Upper lobe of right lung (tissue), 1 donor: ENCODE results near the gene TMEM213. TPM values are rescaled to one million over a fixed set of nuclear protein-coding genes. Genes with fewer than 3 reads are reported as not detected.

Source experiments
- ATAC-seq: fragments of 200-7000 bp; cut with Tn5 transposase; one replicate; pipeline ENCODE4 v1.9.1; 2020; ENCODE audit warnings: mild to moderate bottlenecking, moderate library complexity
- DNase-seq: peaks from one replicate; pipeline ENCODE4 v3.0.0-alpha.2; 2020
- H3K27ac ChIP-seq: fragments of 200-600 bp; one replicate; pipeline ENCODE4 v1.8.0; 2022
- H3K27me3 ChIP-seq: fragments of 200-600 bp; one replicate; pipeline ENCODE4 v1.8.0; 2022; ENCODE audit warnings: mild to moderate bottlenecking
- H3K36me3 ChIP-seq: fragments of 200-600 bp; one replicate; pipeline ENCODE4 v1.8.0; 2022
- H3K4me1 ChIP-seq: fragments of 200-600 bp; one replicate; pipeline ENCODE4 v1.8.0; 2022
- H3K4me3 ChIP-seq: fragments of 200-600 bp; one replicate; pipeline ENCODE4 v1.8.0; 2022; ENCODE audit warnings: mild to moderate bottlenecking
- H3K9me3 ChIP-seq: fragments of 200-600 bp; one replicate; pipeline ENCODE4 v1.8.0; 2022
- CTCF ChIP-seq: fragments of 200-600 bp; IDR thresholded peaks from one replicate; pipeline ENCODE4 v1.8.0; 2022; ENCODE audit warnings: antibody characterized with exemption
- intact Hi-C: fragments of 100-400 bp; cut with DNase I; formaldehyde crosslinking; loops from one replicate; pipeline ENCODE4 v1.11.0; 2022
- total RNA-seq: library from RNA; stranded (reverse); fragmentation: NEBNext Ultra II Directional; extraction: Animal tissue kit (Norgen Biotek cat#: 25700); gene quantifications from one replicate; pipeline ENCODE4 v1.2.1, GENCODE V29; 2021
- donor health status: DM: no; HTN: yes; CAD: no; lungs with severe emphysema.

Gene TMEM213
- total RNA-seq, 1 donor from 2014 or later, result 9.6 TPM

DNA sequence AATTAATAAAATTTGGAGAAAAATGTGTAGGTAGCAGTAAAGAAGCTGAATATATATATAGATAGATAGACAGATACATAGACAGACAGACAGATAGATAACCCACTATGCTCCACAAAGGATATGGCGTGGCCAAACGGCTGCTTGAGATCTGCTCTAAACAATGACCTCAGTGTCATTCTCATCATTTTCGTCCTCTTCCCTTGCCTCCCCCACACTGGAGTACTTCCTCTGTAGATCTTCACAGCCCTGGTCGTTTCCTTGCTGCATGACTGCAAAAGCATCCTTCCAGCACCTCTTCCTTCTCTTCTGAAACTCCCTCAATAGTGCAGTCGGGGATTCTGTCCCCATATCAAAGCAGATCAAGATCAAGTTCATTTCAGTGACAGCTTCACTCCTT is 35.8 kb downstream of the TMEM213 start:
- no peak for TF ChIP-seq CTCF

DNA sequence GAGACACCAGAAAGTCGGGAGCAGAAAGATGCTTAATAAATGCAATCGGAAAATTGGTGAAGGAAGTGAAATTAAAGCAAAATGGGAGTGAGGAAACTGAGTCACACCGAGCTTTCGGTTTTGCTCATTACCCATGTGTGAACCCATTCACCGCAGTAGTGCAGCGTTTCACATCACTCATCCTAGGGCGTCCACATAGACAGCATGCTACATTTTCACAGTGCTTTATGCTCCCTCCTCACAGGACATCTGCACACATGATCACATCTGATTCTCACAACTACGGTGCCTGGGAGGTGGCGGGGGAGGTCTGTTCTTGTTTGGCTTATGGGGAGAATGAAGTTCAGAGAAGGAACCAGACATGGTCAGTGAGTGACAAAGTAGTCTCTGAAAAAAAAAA is 36.8 kb downstream of the TMEM213 start:
- Histone ChIP-seq H3K36me3 (no peaks in the 10 kb centered on the region), H3K27me3 (no peaks in the 10 kb centered on the region), H3K9me3 (no peaks in the 10 kb centered on the region), H3K27ac (no peak overlapping the region), H3K4me1 (peaks cover 7% of the 10 kb centered on the region), H3K4me3 (no peak overlapping the region)
- intact Hi-C loops, result no loop called here
- no peak for ATAC-seq
- TF ChIP-seq CTCF, result no peak
- DNase-seq, result no peak

More for the DNA sequence above, 35.8 kb downstream of the TMEM213 start:
- DNase-seq (no peak), ATAC-seq (no peak)
- Histone ChIP-seq H3K4me3 (no peak overlapping the region), H3K27ac (no peak overlapping the region), H3K27me3 (no peaks in the 10 kb centered on the region), H3K4me1 (peaks cover 7% of the 10 kb centered on the region), H3K36me3 (no peaks in the 10 kb centered on the region), H3K9me3 (no peaks in the 10 kb centered on the region)
- intact Hi-C loops, result no loop called here

GRCh38 chr7:138835087-138835486 is 37.3 kb downstream of the TMEM213 start:
- TF ChIP-seq CTCF, result no peak
- intact Hi-C loops, result no loop called here
- peaks cover 7% of the 10 kb centered on the region for H3K4me1 ChIP-seq

DNA sequence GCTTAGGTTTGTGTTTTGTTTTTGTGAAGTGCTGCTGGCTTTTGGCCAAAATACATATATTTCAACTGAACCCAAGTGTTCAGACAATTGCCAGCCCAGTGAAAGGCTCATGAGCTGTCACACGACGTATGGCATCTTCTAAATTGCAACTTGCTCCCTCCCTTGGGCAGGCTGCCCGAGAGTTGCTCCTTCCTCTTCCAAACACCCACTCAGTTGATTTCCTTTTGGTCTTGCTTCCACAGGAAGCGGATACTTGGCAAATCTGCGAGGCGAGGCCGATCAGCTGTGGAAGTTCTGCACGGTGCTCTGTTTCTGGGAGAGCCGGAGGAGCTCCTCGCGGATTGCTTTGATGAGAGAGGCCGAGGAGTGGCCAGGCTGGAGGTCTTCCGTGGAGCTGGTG is 39.8 kb downstream of the TMEM213 start:
- peaks cover 7% of the 10 kb centered on the region for H3K4me1 ChIP-seq
- intact Hi-C loops, result no loop called here
- no peaks in the 10 kb centered on the region for H3K36me3 ChIP-seq
- no peaks in the 10 kb centered on the region for H3K9me3 ChIP-seq
- peak; percentile 56 for ATAC-seq
- DNase-seq, result no peak
- no peaks in the 10 kb centered on the region for H3K27me3 ChIP-seq
- no peak for TF ChIP-seq CTCF
- peak overlapping the region; percentile 28 for H3K4me3 ChIP-seq
- H3K27ac ChIP-seq, result peak overlapping the region; percentile 21

More at GRCh38 chr7:138835087-138835486, 37.3 kb downstream of the TMEM213 start:
- H3K36me3 ChIP-seq, result no peaks in the 10 kb centered on the region
- H3K4me3 ChIP-seq, result no peak overlapping the region
- H3K27ac ChIP-seq, result no peak overlapping the region
- no peak for DNase-seq
- H3K9me3 ChIP-seq, result no peaks in the 10 kb centered on the region
- ATAC-seq, result no peak
- H3K27me3 ChIP-seq, result no peaks in the 10 kb centered on the region

DNA sequence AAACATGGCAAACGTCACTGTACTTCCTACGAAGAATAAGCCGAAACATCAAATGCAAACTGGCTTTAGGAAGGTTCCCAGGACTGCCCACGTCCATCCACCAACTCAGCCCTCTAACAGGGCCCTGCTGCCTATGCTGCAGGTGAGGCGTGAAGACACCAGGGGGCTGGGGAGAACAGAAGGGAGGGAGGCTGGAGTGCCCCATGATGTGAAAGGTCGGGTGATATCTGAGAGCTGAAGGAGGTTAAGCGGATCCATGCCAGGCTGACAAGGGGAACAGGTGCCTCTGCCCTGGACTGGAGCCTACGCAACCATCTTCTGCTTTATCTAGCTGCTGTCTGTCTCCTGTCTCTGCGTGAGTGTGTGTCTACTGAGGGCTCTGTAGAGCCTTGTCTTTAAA is 40.4 kb downstream of the TMEM213 start:
- no peaks in the 10 kb centered on the region for H3K9me3 ChIP-seq
- intact Hi-C loops, result no loop called here
- no peaks in the 10 kb centered on the region for H3K27me3 ChIP-seq
- H3K4me1 ChIP-seq, result peaks cover 7% of the 10 kb centered on the region
- ATAC-seq (peak; percentile 45), DNase-seq (no peak)
- H3K36me3 ChIP-seq, result no peaks in the 10 kb centered on the region
- peak overlapping the region; percentile 28 for H3K4me3 ChIP-seq
- H3K27ac ChIP-seq, result no peak overlapping the region
- TF ChIP-seq CTCF, result no peak

DNA sequence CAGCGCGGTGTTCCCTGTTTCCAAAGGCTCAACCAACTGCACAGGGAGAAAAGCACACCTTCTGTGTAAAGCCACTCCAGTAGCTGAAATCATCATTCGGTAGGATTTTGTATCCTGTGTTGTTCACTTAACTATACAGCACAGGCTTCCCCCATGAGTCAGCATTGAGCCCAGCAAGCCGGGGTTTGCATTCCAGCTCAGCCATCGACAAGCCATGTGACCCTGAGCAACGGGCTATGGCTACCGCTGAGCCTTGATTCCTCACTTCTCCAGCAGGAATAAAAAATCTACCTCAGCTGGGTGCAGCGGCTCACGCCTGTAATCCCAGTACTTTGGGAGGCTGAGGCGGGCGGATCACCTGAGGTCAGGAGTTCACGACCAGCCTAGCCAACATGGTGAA is 44.3 kb downstream of the TMEM213 start:
- H3K4me3 ChIP-seq, result no peak overlapping the region
- ATAC-seq (no peak), DNase-seq (no peak)
- TF ChIP-seq CTCF, result no peak
- H3K27me3 ChIP-seq, result no peaks in the 10 kb centered on the region
- H3K27ac ChIP-seq, result no peak overlapping the region
- intact Hi-C loops, result no loop called here
- no peaks in the 10 kb centered on the region for H3K36me3 ChIP-seq
- H3K9me3 ChIP-seq, result no peaks in the 10 kb centered on the region
- H3K4me1 ChIP-seq, result peaks cover 7% of the 10 kb centered on the region
